Peyer's patch (tissue), 4 donors: ENCODE measurements around the gene BCKDHB.

ENCODE experiments used
- POLR2A ChIP-seq, 2 donors: fragments of 450-650 bp; IDR thresholded peaks; one replicate each; pipeline ENCODE4 v1.5.1; 2017; ENCODE audit warnings: antibody characterized with exemption in 2 of 2, mild to moderate bottlenecking in 2 of 2, moderate library complexity in 2 of 2
- TF ChIP-seq, protein P1 (sequence below), 6 experiments: fragments of 450-650 bp in 4 of 6; fragments of 200-600 bp in 2 of 6; sonication (generic) in 1 of 6; IDR thresholded peaks; one replicate each; pipeline ENCODE4 v1.5.1; 2017 to 2019; ENCODE audit warnings: antibody characterized with exemption in 6 of 6, mild to moderate bottlenecking in 3 of 6, moderate library complexity in 1 of 6

DNA sequence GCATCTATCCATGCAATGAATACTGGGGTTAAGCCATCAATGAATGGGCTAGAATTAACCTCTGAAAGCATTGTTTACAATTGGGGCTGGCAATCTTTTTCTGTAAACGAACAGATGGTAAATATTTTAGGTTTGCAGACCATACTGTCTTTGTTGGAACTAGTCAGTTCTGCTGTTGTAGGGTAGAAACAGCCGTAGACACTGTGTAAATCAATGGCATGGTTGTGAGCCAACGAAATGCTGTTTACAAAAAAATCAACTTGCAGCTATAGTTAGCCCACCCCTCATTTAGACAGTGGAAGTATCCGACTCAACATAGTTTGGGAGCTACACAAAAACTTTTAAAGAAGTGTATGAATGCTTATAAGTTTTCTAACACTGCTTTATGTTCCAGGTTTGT is 91.5 kb downstream of the BCKDHB start:
- TF ChIP-seq, protein P1, sequence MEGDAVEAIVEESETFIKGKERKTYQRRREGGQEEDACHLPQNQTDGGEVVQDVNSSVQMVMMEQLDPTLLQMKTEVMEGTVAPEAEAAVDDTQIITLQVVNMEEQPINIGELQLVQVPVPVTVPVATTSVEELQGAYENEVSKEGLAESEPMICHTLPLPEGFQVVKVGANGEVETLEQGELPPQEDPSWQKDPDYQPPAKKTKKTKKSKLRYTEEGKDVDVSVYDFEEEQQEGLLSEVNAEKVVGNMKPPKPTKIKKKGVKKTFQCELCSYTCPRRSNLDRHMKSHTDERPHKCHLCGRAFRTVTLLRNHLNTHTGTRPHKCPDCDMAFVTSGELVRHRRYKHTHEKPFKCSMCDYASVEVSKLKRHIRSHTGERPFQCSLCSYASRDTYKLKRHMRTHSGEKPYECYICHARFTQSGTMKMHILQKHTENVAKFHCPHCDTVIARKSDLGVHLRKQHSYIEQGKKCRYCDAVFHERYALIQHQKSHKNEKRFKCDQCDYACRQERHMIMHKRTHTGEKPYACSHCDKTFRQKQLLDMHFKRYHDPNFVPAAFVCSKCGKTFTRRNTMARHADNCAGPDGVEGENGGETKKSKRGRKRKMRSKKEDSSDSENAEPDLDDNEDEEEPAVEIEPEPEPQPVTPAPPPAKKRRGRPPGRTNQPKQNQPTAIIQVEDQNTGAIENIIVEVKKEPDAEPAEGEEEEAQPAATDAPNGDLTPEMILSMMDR (IDR thresholded peaks at IDR 0.05), result no peak
- no peak for TF ChIP-seq POLR2A (IDR thresholded peaks at IDR 0.05)
